Measurements from ENCODE around the gene PER1.

- no peak for TF ChIP-seq EZH2 (IDR thresholded peaks at IDR 0.05)
- TF ChIP-seq POLR2AphosphoS5 (IDR thresholded peaks at IDR 0.05; ENCODE audit: borderline replicate concordance, low read depth, low read length) = no peak
Observed at GRCh38 chr17:8142887-8143580, 9.2 kb downstream of the PER1 start.

Measured in SK-N-MC (cell line).